ENCODE measurements around the gene CTNNBIP1.

The CTNNBIP1 gene

DNA sequence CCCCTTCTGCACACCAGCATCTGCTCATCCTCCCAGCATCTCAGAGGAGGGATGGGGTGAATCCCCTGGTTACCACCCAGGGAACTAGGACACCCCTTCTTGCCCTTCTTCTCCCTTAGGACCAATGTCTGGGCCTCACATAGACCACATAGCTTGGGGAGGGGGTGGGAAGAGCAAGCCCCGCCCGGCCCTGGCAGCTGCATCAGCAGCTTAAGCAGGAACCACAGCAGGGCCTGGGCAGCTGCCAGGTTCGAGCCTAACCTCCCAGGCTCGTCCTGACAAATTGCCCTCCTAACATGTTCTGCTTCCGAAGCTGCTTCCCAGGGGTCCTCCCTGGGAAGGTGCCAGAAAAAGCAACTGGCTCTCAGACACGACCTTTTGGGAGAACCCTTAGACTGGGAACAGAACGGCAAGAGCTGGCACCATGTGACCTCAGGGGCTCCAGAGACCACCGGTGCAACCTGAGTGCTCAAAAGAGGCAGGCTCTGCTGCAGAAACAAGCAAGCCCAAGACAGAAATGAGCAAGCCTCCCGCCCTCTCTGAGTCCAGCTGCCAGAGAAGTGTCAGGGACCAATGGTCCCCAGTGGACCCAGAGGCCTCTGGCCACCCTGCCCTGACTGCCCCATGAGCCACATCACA is 67.9 kb downstream of the CTNNBIP1 start:
- no peak for ATAC-seq
- no peak for TF ChIP-seq ZNF565 (CRISPR knock-in tag; conservative IDR thresholded peaks at IDR 0.05; ENCODE audit: low read depth)
- TF ChIP-seq GLIS3 (CRISPR knock-in tag; IDR thresholded peaks at IDR 0.05) = no peak
- no peak for TF ChIP-seq PPARA (CRISPR knock-in tag; IDR thresholded peaks at IDR 0.05; ENCODE audit: borderline replicate concordance)
- TF ChIP-seq, protein P1, sequence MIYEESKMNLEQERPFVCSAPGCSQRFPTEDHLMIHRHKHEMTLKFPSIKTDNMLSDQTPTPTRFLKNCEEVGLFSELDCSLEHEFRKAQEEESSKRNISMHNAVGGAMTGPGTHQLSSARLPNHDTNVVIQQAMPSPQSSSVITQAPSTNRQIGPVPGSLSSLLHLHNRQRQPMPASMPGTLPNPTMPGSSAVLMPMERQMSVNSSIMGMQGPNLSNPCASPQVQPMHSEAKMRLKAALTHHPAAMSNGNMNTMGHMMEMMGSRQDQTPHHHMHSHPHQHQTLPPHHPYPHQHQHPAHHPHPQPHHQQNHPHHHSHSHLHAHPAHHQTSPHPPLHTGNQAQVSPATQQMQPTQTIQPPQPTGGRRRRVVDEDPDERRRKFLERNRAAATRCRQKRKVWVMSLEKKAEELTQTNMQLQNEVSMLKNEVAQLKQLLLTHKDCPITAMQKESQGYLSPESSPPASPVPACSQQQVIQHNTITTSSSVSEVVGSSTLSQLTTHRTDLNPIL (CRISPR knock-in tag; IDR thresholded peaks at IDR 0.05; ENCODE audit: low read depth) = no peak
- TF ChIP-seq, protein P2, sequence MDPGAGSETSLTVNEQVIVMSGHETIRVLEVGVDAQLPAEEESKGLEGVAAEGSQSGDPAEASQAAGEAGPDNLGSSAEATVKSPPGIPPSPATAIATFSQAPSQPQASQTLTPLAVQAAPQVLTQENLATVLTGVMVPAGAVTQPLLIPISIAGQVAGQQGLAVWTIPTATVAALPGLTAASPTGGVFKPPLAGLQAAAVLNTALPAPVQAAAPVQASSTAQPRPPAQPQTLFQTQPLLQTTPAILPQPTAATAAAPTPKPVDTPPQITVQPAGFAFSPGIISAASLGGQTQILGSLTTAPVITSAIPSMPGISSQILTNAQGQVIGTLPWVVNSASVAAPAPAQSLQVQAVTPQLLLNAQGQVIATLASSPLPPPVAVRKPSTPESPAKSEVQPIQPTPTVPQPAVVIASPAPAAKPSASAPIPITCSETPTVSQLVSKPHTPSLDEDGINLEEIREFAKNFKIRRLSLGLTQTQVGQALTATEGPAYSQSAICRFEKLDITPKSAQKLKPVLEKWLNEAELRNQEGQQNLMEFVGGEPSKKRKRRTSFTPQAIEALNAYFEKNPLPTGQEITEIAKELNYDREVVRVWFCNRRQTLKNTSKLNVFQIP (CRISPR knock-in tag; IDR thresholded peaks at IDR 0.05; ENCODE audit: borderline replicate concordance, low read depth) = no peak
- TF ChIP-seq ZNF8 (CRISPR knock-in tag; IDR thresholded peaks at IDR 0.05) = no peak
- no peak for TF ChIP-seq ZFP3 (CRISPR knock-in tag; IDR thresholded peaks at IDR 0.05)
- no peak for TF ChIP-seq RARB (CRISPR knock-in tag; IDR thresholded peaks at IDR 0.05)
- TF ChIP-seq ARNTL (CRISPR knock-in tag; IDR thresholded peaks at IDR 0.05; ENCODE audit: borderline replicate concordance, low read depth) = no peak
- no peak for TF ChIP-seq ZFP30 (CRISPR knock-in tag; IDR thresholded peaks at IDR 0.05)
- no peak for TF ChIP-seq TCF4 (CRISPR knock-in tag; IDR thresholded peaks at IDR 0.05; ENCODE audit: borderline replicate concordance)
- no peak for TF ChIP-seq OSR1 (CRISPR knock-in tag; IDR thresholded peaks at IDR 0.05)
- TF ChIP-seq SNAI2 (CRISPR knock-in tag; IDR thresholded peaks at IDR 0.05) = no peak
- TF ChIP-seq CSDC2 (CRISPR knock-in tag; IDR thresholded peaks at IDR 0.05) = no peak
- TF ChIP-seq PATZ1 (CRISPR knock-in tag; IDR thresholded peaks at IDR 0.05; ENCODE audit: borderline replicate concordance) = no peak
- TF ChIP-seq BACH2 (CRISPR knock-in tag; IDR thresholded peaks at IDR 0.05; ENCODE audit: borderline replicate concordance) = no peak
- no peak for TF ChIP-seq CSRNP3 (CRISPR knock-in tag; IDR thresholded peaks at IDR 0.05)
- TF ChIP-seq, protein P3, sequence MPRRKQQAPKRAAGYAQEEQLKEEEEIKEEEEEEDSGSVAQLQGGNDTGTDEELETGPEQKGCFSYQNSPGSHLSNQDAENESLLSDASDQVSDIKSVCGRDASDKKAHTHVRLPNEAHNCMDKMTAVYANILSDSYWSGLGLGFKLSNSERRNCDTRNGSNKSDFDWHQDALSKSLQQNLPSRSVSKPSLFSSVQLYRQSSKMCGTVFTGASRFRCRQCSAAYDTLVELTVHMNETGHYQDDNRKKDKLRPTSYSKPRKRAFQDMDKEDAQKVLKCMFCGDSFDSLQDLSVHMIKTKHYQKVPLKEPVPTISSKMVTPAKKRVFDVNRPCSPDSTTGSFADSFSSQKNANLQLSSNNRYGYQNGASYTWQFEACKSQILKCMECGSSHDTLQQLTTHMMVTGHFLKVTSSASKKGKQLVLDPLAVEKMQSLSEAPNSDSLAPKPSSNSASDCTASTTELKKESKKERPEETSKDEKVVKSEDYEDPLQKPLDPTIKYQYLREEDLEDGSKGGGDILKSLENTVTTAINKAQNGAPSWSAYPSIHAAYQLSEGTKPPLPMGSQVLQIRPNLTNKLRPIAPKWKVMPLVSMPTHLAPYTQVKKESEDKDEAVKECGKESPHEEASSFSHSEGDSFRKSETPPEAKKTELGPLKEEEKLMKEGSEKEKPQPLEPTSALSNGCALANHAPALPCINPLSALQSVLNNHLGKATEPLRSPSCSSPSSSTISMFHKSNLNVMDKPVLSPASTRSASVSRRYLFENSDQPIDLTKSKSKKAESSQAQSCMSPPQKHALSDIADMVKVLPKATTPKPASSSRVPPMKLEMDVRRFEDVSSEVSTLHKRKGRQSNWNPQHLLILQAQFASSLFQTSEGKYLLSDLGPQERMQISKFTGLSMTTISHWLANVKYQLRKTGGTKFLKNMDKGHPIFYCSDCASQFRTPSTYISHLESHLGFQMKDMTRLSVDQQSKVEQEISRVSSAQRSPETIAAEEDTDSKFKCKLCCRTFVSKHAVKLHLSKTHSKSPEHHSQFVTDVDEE (CRISPR knock-in tag; IDR thresholded peaks at IDR 0.05) = no peak

- ATAC-seq = no peak
Measured at GRCh38 chr1:9841460-9841859, 68.6 kb downstream of the CTNNBIP1 start.

More at GRCh38 chr1:9841460-9841859, 68.6 kb downstream of the CTNNBIP1 start:
- TF ChIP-seq ARNTL (CRISPR knock-in tag; IDR thresholded peaks at IDR 0.05; ENCODE audit: borderline replicate concordance, low read depth) = no peak
- TF ChIP-seq TCF4 (CRISPR knock-in tag; IDR thresholded peaks at IDR 0.05; ENCODE audit: borderline replicate concordance) = no peak
- TF ChIP-seq, protein P1 (CRISPR knock-in tag; IDR thresholded peaks at IDR 0.05; ENCODE audit: low read depth) = no peak
- no peak for TF ChIP-seq SNAI2 (CRISPR knock-in tag; IDR thresholded peaks at IDR 0.05)
- TF ChIP-seq CSDC2 (CRISPR knock-in tag; IDR thresholded peaks at IDR 0.05) = no peak
- TF ChIP-seq ZNF565 (CRISPR knock-in tag; conservative IDR thresholded peaks at IDR 0.05; ENCODE audit: low read depth) = no peak
- no peak for TF ChIP-seq PPARA (CRISPR knock-in tag; IDR thresholded peaks at IDR 0.05; ENCODE audit: borderline replicate concordance)
